H1 (cell line): ENCODE measurements around the gene OASL. TPM values are rescaled to one million over a fixed set of nuclear protein-coding genes. Genes with fewer than 3 reads are reported as not detected.

Experiments
- EP300 ChIP-seq, 2 experiments: IDR thresholded peaks; 1 replicate in 1 of 2; 2 replicates in 1 of 2; pipeline ENCODE4 v1.6.1; 2011 to 2012; ENCODE audit warnings: low read depth in 2 of 2, low read length in 2 of 2, mild to moderate bottlenecking in 2 of 2, borderline replicate concordance in 1 of 2, inconsistent platforms in 1 of 2, moderate library complexity in 1 of 2
- FOSL1 ChIP-seq: IDR thresholded peaks from 2 replicates; pipeline ENCODE4 v1.6.1; 2011; ENCODE audit warnings: mild to moderate bottlenecking, low read depth, low read length, moderate library complexity; ENCODE audit not compliant: insufficient read depth
- KDM5A ChIP-seq: fragments of 200-600 bp; IDR thresholded peaks from 2 replicates; pipeline ENCODE4 v1.7.1; 2012; ENCODE audit warnings: mild to moderate bottlenecking, low read length, inconsistent platforms, mixed read lengths
- NANOG ChIP-seq: IDR thresholded peaks from 2 replicates; pipeline ENCODE4 v1.6.1; 2011; ENCODE audit warnings: low read length, low read depth, mild to moderate bottlenecking, inconsistent platforms; ENCODE audit not compliant: insufficient read depth, poor library complexity, severe bottlenecking
- POLR2A ChIP-seq, 2 experiments: IDR thresholded peaks; 1 replicate in 1 of 2; 2 replicates in 1 of 2; pipeline ENCODE4 v1.6.1; 2011; ENCODE audit warnings: low read depth in 2 of 2, low read length in 2 of 2, mild to moderate bottlenecking in 2 of 2; ENCODE audit errors: control extremely low read depth in 1 of 2
- RBBP5 ChIP-seq: IDR thresholded peaks from 2 replicates; pipeline ENCODE4 v1.7.1; 2012; ENCODE audit warnings: low read depth, mild to moderate bottlenecking, inconsistent platforms, low read length, moderate library complexity, borderline replicate concordance
- TBP ChIP-seq: IDR thresholded peaks from 2 replicates; pipeline ENCODE4 v1.6.1; 2011; ENCODE audit warnings: low read depth, low read length, improper control_type of control experiment
- TCF12 ChIP-seq: IDR thresholded peaks from 2 replicates; pipeline ENCODE4 v1.6.1; 2011; ENCODE audit warnings: low read depth, mild to moderate bottlenecking, low read length
- polyA plus RNA-seq, 7 experiments: library from polyadenylated mRNA; depleted of rRNA in 3 of 7; stranded (reverse) in 5 of 7; unstranded in 2 of 7; fragments of >200 nt in 5 of 7; fragments of 200-250 nt in 2 of 7; gene quantifications; 1 replicate in 5 of 7; 2 replicates in 1 of 7; 4 replicates in 1 of 7; pipeline versions ENCODE4 v1.2.1 to v1.2.3, GENCODE V29; 2011 to 2013; ENCODE audit warnings: missing spikeins in 2 of 7, mixed read lengths in 2 of 7
- total RNA-seq: library from RNA; stranded (reverse); fragmentation: NEBNext Ultra II Directional; extraction: Animal tissue kit (Norgen Biotek cat#: 25700); gene quantifications from 2 replicates; pipeline ENCODE4 v1.2.1, GENCODE V29; 2021
- TF ChIP-seq, protein P1 (sequence below): fragments of 300-600 bp; sonication (generic); IDR thresholded peaks from 2 replicates; pipeline ENCODE4 v1.7.1; 2012; ENCODE audit warnings: low read length, moderate library complexity, mild to moderate bottlenecking, inconsistent platforms; ENCODE audit not compliant: insufficient replicate concordance
- TF ChIP-seq, protein P2 (sequence below): IDR thresholded peaks from 2 replicates; pipeline ENCODE4 v1.6.1; 2012; ENCODE audit warnings: low read length, inconsistent platforms

The OASL gene
- total and polyA plus RNA-seq, 2 of the 8 experiments (the other 6 are each of a cell fraction or from before 2014, with no cell fraction given) = not detected

DNA sequence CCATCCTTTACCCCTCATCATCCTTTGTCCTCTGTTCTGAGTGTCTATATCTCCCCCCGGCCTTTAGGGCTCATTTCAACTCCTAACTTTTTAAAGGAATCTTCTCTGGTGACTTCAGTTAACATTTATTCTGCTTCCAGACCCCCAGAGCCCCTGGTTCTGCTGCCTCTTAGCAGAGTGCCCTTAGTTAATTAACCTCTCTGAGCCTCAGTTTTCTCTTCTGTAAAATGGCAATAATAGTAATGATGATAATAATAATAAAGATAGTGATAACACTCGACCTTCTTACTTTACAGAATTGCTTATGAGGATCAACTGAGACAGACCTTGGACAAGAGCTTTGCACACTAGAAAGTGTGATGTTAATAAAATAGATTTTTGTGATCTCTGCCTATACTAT, 16.3 kb downstream of the OASL start (continued):
- TF ChIP-seq, protein P1, sequence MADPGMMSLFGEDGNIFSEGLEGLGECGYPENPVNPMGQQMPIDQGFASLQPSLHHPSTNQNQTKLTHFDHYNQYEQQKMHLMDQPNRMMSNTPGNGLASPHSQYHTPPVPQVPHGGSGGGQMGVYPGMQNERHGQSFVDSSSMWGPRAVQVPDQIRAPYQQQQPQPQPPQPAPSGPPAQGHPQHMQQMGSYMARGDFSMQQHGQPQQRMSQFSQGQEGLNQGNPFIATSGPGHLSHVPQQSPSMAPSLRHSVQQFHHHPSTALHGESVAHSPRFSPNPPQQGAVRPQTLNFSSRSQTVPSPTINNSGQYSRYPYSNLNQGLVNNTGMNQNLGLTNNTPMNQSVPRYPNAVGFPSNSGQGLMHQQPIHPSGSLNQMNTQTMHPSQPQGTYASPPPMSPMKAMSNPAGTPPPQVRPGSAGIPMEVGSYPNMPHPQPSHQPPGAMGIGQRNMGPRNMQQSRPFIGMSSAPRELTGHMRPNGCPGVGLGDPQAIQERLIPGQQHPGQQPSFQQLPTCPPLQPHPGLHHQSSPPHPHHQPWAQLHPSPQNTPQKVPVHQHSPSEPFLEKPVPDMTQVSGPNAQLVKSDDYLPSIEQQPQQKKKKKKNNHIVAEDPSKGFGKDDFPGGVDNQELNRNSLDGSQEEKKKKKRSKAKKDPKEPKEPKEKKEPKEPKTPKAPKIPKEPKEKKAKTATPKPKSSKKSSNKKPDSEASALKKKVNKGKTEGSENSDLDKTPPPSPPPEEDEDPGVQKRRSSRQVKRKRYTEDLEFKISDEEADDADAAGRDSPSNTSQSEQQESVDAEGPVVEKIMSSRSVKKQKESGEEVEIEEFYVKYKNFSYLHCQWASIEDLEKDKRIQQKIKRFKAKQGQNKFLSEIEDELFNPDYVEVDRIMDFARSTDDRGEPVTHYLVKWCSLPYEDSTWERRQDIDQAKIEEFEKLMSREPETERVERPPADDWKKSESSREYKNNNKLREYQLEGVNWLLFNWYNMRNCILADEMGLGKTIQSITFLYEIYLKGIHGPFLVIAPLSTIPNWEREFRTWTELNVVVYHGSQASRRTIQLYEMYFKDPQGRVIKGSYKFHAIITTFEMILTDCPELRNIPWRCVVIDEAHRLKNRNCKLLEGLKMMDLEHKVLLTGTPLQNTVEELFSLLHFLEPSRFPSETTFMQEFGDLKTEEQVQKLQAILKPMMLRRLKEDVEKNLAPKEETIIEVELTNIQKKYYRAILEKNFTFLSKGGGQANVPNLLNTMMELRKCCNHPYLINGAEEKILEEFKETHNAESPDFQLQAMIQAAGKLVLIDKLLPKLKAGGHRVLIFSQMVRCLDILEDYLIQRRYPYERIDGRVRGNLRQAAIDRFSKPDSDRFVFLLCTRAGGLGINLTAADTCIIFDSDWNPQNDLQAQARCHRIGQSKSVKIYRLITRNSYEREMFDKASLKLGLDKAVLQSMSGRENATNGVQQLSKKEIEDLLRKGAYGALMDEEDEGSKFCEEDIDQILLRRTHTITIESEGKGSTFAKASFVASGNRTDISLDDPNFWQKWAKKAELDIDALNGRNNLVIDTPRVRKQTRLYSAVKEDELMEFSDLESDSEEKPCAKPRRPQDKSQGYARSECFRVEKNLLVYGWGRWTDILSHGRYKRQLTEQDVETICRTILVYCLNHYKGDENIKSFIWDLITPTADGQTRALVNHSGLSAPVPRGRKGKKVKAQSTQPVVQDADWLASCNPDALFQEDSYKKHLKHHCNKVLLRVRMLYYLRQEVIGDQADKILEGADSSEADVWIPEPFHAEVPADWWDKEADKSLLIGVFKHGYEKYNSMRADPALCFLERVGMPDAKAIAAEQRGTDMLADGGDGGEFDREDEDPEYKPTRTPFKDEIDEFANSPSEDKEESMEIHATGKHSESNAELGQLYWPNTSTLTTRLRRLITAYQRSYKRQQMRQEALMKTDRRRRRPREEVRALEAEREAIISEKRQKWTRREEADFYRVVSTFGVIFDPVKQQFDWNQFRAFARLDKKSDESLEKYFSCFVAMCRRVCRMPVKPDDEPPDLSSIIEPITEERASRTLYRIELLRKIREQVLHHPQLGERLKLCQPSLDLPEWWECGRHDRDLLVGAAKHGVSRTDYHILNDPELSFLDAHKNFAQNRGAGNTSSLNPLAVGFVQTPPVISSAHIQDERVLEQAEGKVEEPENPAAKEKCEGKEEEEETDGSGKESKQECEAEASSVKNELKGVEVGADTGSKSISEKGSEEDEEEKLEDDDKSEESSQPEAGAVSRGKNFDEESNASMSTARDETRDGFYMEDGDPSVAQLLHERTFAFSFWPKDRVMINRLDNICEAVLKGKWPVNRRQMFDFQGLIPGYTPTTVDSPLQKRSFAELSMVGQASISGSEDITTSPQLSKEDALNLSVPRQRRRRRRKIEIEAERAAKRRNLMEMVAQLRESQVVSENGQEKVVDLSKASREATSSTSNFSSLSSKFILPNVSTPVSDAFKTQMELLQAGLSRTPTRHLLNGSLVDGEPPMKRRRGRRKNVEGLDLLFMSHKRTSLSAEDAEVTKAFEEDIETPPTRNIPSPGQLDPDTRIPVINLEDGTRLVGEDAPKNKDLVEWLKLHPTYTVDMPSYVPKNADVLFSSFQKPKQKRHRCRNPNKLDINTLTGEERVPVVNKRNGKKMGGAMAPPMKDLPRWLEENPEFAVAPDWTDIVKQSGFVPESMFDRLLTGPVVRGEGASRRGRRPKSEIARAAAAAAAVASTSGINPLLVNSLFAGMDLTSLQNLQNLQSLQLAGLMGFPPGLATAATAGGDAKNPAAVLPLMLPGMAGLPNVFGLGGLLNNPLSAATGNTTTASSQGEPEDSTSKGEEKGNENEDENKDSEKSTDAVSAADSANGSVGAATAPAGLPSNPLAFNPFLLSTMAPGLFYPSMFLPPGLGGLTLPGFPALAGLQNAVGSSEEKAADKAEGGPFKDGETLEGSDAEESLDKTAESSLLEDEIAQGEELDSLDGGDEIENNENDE = no peak
- TF ChIP-seq, protein P2, sequence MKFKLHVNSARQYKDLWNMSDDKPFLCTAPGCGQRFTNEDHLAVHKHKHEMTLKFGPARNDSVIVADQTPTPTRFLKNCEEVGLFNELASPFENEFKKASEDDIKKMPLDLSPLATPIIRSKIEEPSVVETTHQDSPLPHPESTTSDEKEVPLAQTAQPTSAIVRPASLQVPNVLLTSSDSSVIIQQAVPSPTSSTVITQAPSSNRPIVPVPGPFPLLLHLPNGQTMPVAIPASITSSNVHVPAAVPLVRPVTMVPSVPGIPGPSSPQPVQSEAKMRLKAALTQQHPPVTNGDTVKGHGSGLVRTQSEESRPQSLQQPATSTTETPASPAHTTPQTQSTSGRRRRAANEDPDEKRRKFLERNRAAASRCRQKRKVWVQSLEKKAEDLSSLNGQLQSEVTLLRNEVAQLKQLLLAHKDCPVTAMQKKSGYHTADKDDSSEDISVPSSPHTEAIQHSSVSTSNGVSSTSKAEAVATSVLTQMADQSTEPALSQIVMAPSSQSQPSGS = no peak
- TF ChIP-seq KDM5A (no peak), NANOG (no peak), TCF12 (no peak), POLR2A (IDR thresholded peaks at IDR 0.05; ENCODE audit: control extremely low read depth in 1 of 2, low read depth in 2 of 2, low read length in 2 of 2) (no peak), EP300 (IDR thresholded peaks at IDR 0.05; ENCODE audit: borderline replicate concordance in 1 of 2, low read depth in 2 of 2, low read length in 2 of 2) (no peak), RBBP5 (no peak), TBP (no peak), FOSL1 (no peak)
